Suprapubic skin (tissue), 4 donors: Measurements from ENCODE around the gene TOR1B. TPM values are rescaled to one million over a fixed set of nuclear protein-coding genes. Genes with fewer than 3 reads are reported as not detected.

ENCODE experiments used
- DNase-seq, 2 donors: peaks; one replicate each; pipeline ENCODE4 v3.0.0-alpha.2; 2019; ENCODE audit warnings: low spot score in 2 of 2
- H3K27ac ChIP-seq: fragments of 200-600 bp; sonication (generic); one replicate; pipeline ENCODE4 v1.5.1; 2019
- H3K27me3 ChIP-seq: fragments of 200-600 bp; sonication (generic); one replicate; pipeline ENCODE4 v1.5.1; 2019
- H3K36me3 ChIP-seq: fragments of 200-600 bp; sonication (generic); one replicate; pipeline ENCODE4 v1.5.1; 2019
- H3K4me1 ChIP-seq: fragments of 200-600 bp; sonication (generic); one replicate; pipeline ENCODE4 v1.5.1; 2019
- H3K4me3 ChIP-seq: fragments of 200-600 bp; sonication (generic); one replicate; pipeline ENCODE4 v1.5.1; 2019; ENCODE audit warnings: mild to moderate bottlenecking
- H3K9me3 ChIP-seq: fragments of 200-600 bp; sonication (generic); one replicate; pipeline ENCODE4 v1.5.1; 2019
- CTCF ChIP-seq, 2 donors: fragments of 200-600 bp in 1 of 2; fragments of 450-650 bp in 1 of 2; sonication (generic) in 1 of 2; IDR thresholded peaks; one replicate each; pipeline ENCODE4 v1.5.1; 2016 to 2019; ENCODE audit warnings: antibody characterized with exemption in 2 of 2, mild to moderate bottlenecking in 1 of 2, moderate library complexity in 1 of 2
- EP300 ChIP-seq: sonication (generic); formaldehyde crosslinking; IDR thresholded peaks from one replicate; pipeline ENCODE4 v1.6.1; 2017; ENCODE audit warnings: antibody characterized with exemption
- POLR2A ChIP-seq, 2 donors: fragments of 450-650 bp; IDR thresholded peaks; one replicate each; pipeline ENCODE4 v1.6.1; 2017; ENCODE audit warnings: antibody characterized with exemption in 2 of 2, mild to moderate bottlenecking in 2 of 2, moderate library complexity in 2 of 2
- POLR2AphosphoS5 ChIP-seq, 3 donors: sonication (generic); formaldehyde crosslinking; IDR thresholded peaks; one replicate each; pipeline ENCODE4 v1.6.1; 2017; ENCODE audit warnings: antibody characterized with exemption in 3 of 3
- WGBS: methylation state at CpG from one replicate; pipeline ENCODE4 v1.1.5; 2018; 5-methylcytosine and 5-hydroxymethylcytosine counted together
- total RNA-seq, 4 donors: library from RNA; depleted of rRNA; stranded (reverse); fragments of >200 nt; gene quantifications; one replicate each; pipeline ENCODE4 v1.1.0, GENCODE V29; 2016

Gene TOR1B
- total RNA-seq, 4 donors from 2014 or later, result 18.0 to 24.5 (median 20.8) TPM

DNA sequence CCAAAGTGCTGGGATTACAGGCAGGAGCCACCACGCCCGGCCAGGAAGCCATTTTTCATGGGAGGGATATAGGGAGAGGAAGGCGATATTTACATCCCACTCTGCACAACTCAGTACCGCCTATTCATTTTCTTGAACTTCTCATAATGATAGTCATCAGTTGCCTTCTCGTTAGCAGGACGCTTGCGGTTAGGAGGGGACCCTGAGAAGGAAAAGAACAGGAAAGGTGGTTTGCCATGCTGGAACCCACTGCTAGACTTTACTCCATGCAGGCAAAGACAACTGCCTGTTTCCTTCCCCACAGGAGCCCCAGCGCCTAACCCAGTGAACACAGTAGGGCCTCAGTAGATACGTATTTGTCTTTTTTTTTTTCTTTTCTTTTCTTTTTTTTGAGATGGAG is 25.1 kb downstream of the TOR1B start:
- Histone ChIP-seq H3K9me3 (no peaks in the 10 kb centered on the region), H3K4me1 (peaks cover 5% of the 10 kb centered on the region), H3K4me3 (no peak overlapping the region), H3K36me3 (peaks cover 60% of the 10 kb centered on the region), H3K27ac (no peak overlapping the region), H3K27me3 (no peaks in the 10 kb centered on the region)
- WGBS, result 89% methylated on average over 9 of the region's 9 CpGs
- TF ChIP-seq EP300 (no peak), CTCF (IDR thresholded peaks at IDR 0.05) (no peak), POLR2AphosphoS5 (IDR thresholded peaks at IDR 0.05) (no peak), POLR2A (IDR thresholded peaks at IDR 0.05) (no peak)
- no peak for DNase-seq

DNA sequence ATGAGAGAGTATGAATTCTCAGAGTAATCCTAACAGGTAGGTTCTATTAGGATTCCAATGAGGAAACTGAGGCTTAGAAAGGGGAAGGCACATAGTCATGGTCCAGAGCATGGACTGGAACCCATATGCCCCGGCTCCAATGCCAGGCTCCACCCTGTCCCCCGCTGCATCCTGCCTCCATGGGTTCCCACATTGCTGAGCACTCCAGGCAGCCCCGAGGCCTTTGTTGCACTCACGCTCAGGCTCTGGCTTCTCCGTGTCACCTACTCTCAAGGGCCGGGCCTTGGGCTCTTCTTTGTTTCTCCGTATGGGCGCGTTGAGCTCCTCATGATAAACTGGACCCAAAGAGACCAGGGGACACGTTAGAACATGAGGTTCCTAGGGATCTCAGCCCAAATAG is 26.0 kb downstream of the TOR1B start:
- TF ChIP-seq POLR2AphosphoS5 (IDR thresholded peaks at IDR 0.05) (no peak), EP300 (no peak), POLR2A (IDR thresholded peaks at IDR 0.05) (no peak), CTCF (IDR thresholded peaks at IDR 0.05) (no peak)
- no peak overlapping the region for H3K4me3 ChIP-seq
- peaks cover 8% of the 10 kb centered on the region for H3K4me1 ChIP-seq
- no peaks in the 10 kb centered on the region for H3K27me3 ChIP-seq
- no peak for DNase-seq
- H3K27ac ChIP-seq, result no peak overlapping the region
- 96% methylated on average over 10 of the region's 10 CpGs for WGBS
- peaks cover 64% of the 10 kb centered on the region for H3K36me3 ChIP-seq
- H3K9me3 ChIP-seq, result no peaks in the 10 kb centered on the region

DNA sequence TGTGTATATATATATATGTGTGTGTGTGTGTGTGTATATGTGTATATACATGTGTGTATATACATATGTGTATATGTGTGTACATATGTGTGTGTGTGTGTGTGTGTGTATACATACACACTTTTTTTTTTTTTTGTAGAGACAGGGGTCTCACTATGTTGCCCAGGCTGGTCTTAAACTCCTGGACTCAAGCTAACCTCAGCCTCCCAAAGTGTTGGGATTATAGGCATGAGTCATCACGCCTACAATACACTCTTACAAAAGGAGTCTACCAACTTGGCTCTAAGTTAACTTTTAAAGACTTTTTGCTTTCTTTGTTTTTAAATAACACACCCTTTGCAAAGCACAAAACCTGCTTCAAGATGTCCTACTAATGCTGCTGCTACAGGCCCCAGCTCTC is 30.0 kb downstream of the TOR1B start:
- Histone ChIP-seq H3K4me1 (peaks cover 30% of the 10 kb centered on the region), H3K36me3 (peaks cover 53% of the 10 kb centered on the region), H3K9me3 (no peaks in the 10 kb centered on the region), H3K27ac (no peak overlapping the region), H3K4me3 (no peak overlapping the region), H3K27me3 (no peaks in the 10 kb centered on the region)
- TF ChIP-seq POLR2A (IDR thresholded peaks at IDR 0.05), result no peak
- no peak for TF ChIP-seq POLR2AphosphoS5 (IDR thresholded peaks at IDR 0.05)
- TF ChIP-seq EP300, result no peak
- no peak for TF ChIP-seq CTCF (IDR thresholded peaks at IDR 0.05)
- WGBS, result 95% methylated on average over 1 of the region's 1 CpG
- no peak for DNase-seq

GRCh38 chr9:129834489-129835127 is 31.6 kb downstream of the TOR1B start:
- Histone ChIP-seq H3K27ac (peak overlapping the region; percentile 86), H3K4me1 (peaks cover 35% of the 10 kb centered on the region), H3K9me3 (no peaks in the 10 kb centered on the region), H3K4me3 (peak overlapping the region; percentile 99), H3K27me3 (no peaks in the 10 kb centered on the region), H3K36me3 (peaks cover 37% of the 10 kb centered on the region)
- under 1% methylated on average over 31 of the region's 32 CpGs for WGBS
- peak in 1 of 2 donors; percentile 84 for DNase-seq
- TF ChIP-seq EP300, result no peak
- no peak for TF ChIP-seq POLR2A (IDR thresholded peaks at IDR 0.05)
- TF ChIP-seq CTCF (IDR thresholded peaks at IDR 0.05), result no peak
- TF ChIP-seq POLR2AphosphoS5 (IDR thresholded peaks at IDR 0.05), result no peak

DNA sequence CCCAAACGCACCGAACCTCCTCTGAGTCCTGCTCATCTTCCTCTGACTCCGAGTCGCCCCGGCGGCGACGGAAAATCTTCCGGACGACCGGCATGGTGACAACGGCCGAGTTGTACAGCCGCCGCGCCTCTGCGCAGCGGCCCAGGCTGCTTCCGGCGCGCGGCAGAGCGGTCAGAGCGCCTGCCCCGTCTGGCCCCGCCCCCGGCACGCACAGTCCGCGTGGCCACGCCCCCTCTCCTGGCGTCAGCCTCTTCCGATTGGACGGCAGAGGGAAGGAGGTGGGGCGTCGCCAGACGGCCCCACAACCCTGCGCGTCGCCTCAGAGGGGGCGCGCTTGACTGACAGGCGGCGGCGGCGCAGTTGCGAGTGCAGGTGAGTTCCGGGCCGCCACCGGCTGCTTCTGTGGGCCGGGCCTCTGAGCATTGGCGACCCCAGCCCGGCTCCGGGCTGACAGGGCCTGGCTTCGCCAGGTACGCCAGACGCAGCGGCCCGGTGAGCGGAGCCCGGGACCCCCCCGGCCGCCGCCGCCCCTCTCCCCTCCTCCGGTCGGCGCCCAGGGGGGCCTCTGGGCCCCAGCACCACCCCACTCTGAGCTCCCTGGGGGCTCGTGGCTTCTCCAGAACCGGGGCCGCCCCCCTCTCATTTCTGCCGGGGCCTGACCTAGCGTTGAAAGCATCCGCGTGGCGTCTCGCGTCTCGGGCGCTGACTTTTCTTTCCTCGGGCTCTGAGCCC is 32.3 kb downstream of the TOR1B start, which contains the start of the genes C9orf78 and USP20:
C9orf78 (minus strand) TSS at position 148 of the 732 bp plus-strand sequence; CDS start at position 94, 54 bp downstream.
USP20 (plus strand) TSS at position 331 of the 732 bp plus-strand sequence. CDS start 17,098 bp downstream, outside the sequence.
- peak; percentile 94 to 95 for DNase-seq
- H3K9me3 ChIP-seq, result no peaks in the 10 kb centered on the region
- peak within 1 kb of the TSS; percentile 86 for H3K27ac ChIP-seq
- no peaks in the 10 kb centered on the region for H3K27me3 ChIP-seq
- H3K36me3 ChIP-seq, result peaks cover 30% of the 10 kb centered on the region
- no peak for TF ChIP-seq CTCF (IDR thresholded peaks at IDR 0.05)
- no peak for TF ChIP-seq EP300
- peak; percentile 58 to 92 (median 89) for TF ChIP-seq POLR2AphosphoS5 (IDR thresholded peaks at IDR 0.05)
- peak; percentile 84 to 94 for TF ChIP-seq POLR2A (IDR thresholded peaks at IDR 0.05)
- peak within 1 kb of the TSS; percentile 99 for H3K4me3 ChIP-seq
- WGBS, result 0% methylated on average over 12 of the region's 81 CpGs
- H3K4me1 ChIP-seq, result peaks cover 35% of the 10 kb centered on the region
